GM23338 (cell line): ENCODE measurements around the gene CHRNA10. TPM values are rescaled to one million over a fixed set of nuclear protein-coding genes. Genes with fewer than 3 reads are reported as not detected.

Experiments used
- ATAC-seq: fragments of 200-7000 bp; cut with Tn5 transposase; 3 replicates; pipeline ENCODE4 v1.9.1; 2020
- DNase-seq: peaks from one replicate; pipeline ENCODE4 v3.0.0-alpha.2; 2015; ENCODE audit warnings: low spot score
- H2AFZ ChIP-seq: fragments of 200-600 bp; sonication (generic); 2 replicates; pipeline ENCODE4 v1.8.0; 2016; ENCODE audit warnings: antibody characterized with exemption, mild to moderate bottlenecking, moderate library complexity
- H3F3A ChIP-seq: fragments of 200-600 bp; sonication (generic); replicated peaks from 2 replicates; pipeline ENCODE4 v1.8.0; 2017; ENCODE audit warnings: antibody characterized with exemption, mixed run types, low read depth
- H3K27ac ChIP-seq: fragments of 200-600 bp; sonication (generic); 2 replicates; pipeline ENCODE4 v1.6.1; 2016; ENCODE audit warnings: low read depth
- H3K27me3 ChIP-seq: fragments of 200-600 bp; sonication (generic); 2 replicates; pipeline ENCODE4 v1.8.0; 2016; ENCODE audit warnings: mild to moderate bottlenecking, mixed run types, moderate library complexity; ENCODE audit not compliant: insufficient read depth
- H3K36me3 ChIP-seq: fragments of 200-600 bp; sonication (generic); 2 replicates; pipeline ENCODE4 v1.8.0; 2016; ENCODE audit warnings: mild to moderate bottlenecking; ENCODE audit not compliant: insufficient read depth
- H3K4me1 ChIP-seq: fragments of 200-600 bp; sonication (generic); 2 replicates; pipeline ENCODE4 v1.8.0; 2016; ENCODE audit warnings: mild to moderate bottlenecking, moderate library complexity; ENCODE audit not compliant: insufficient read depth
- H3K4me2 ChIP-seq: fragments of 200-600 bp; sonication (generic); 2 replicates; pipeline ENCODE4 v1.7.1; 2017; ENCODE audit warnings: mixed run types
- H3K4me3 ChIP-seq: fragments of 200-600 bp; sonication (generic); 2 replicates; pipeline ENCODE4 v1.6.1; 2016; ENCODE audit warnings: mixed run types
- H3K79me2 ChIP-seq: fragments of 200-600 bp; sonication (generic); replicated peaks from 2 replicates; pipeline ENCODE4 v1.8.0; 2017; ENCODE audit warnings: mild to moderate bottlenecking; ENCODE audit not compliant: insufficient read depth
- H3K9me2 ChIP-seq: fragments of 200-600 bp; sonication (generic); 2 replicates; pipeline ENCODE4 v1.8.0; 2017; ENCODE audit not compliant: insufficient read depth
- H4K20me1 ChIP-seq: fragments of 200-600 bp; sonication (generic); replicated peaks from 2 replicates; pipeline ENCODE4 v1.8.0; 2017; ENCODE audit warnings: mild to moderate bottlenecking; ENCODE audit not compliant: insufficient read depth
- H3K27ac Mint-ChIP-seq: 2 replicates; pipeline ENCODE4 v1.8.0; 2020; ENCODE audit warnings: inconsistent platforms, mild to moderate bottlenecking, moderate library complexity, mixed read lengths
- H3K27me3 Mint-ChIP-seq: 3 replicates; pipeline ENCODE4 v1.8.0; 2022; ENCODE audit warnings: low read depth, mild to moderate bottlenecking, moderate library complexity, mixed read lengths, inconsistent platforms; ENCODE audit not compliant: insufficient read depth, poor library complexity
- H3K36me3 Mint-ChIP-seq: 3 replicates; pipeline ENCODE4 v1.8.0; 2021; ENCODE audit warnings: low read depth, mild to moderate bottlenecking, inconsistent platforms, moderate library complexity, mixed read lengths
- H3K4me1 Mint-ChIP-seq: 3 replicates; pipeline ENCODE4 v1.8.0; 2020; ENCODE audit warnings: mild to moderate bottlenecking, inconsistent platforms, mixed read lengths
- H3K4me3 Mint-ChIP-seq: 3 replicates; pipeline ENCODE4 v1.8.0; 2021; ENCODE audit warnings: moderate library complexity, mild to moderate bottlenecking, inconsistent platforms, mixed read lengths
- H3K9me3 Mint-ChIP-seq: 3 replicates; pipeline ENCODE4 v1.8.0; 2020; ENCODE audit warnings: moderate library complexity, mild to moderate bottlenecking, inconsistent platforms, mixed read lengths
- CREB1 ChIP-seq: fragments of 250-450 bp; sonication (Bioruptor Pico); IDR thresholded peaks from 2 replicates; pipeline ENCODE4 v1.5.0; 2020; ENCODE audit warnings: low read depth, mild to moderate bottlenecking, moderate library complexity
- CTCF ChIP-seq, 2 experiments: fragments of 200-600 bp in 1 of 2; sonication (generic) in 1 of 2; conservative IDR thresholded peaks; 2 replicates each; pipeline versions ENCODE4 v1.5.1 to v1.6.1; 2016 to 2017; ENCODE audit warnings: antibody characterized with exemption in 2 of 2, low read depth in 2 of 2, mild to moderate bottlenecking in 2 of 2, moderate library complexity in 1 of 2
- EZH2phosphoT487 ChIP-seq: fragments of 200-600 bp; sonication (generic); IDR thresholded peaks from one replicate; pipeline ENCODE4 v1.8.1; 2018; ENCODE audit warnings: antibody characterized with exemption; ENCODE audit not compliant: unreplicated experiment
- polyA plus RNA-seq: library from polyadenylated mRNA; unstranded; fragments of >200 nt; fragmentation: Nextera tagmentation; extraction: Ambion mirVana; gene quantifications from 2 replicates; pipeline ENCODE4 v1.2.1, GENCODE V29; 2016
- total RNA-seq: library from RNA; depleted of rRNA; stranded (reverse); fragments of >200 nt; shearing (Covaris generic); gene quantifications from 2 replicates; pipeline ENCODE4 v1.2.3, GENCODE V29; 2014
- TF ChIP-seq, protein P1 (sequence below): IDR thresholded peaks from 2 replicates; pipeline ENCODE4 v1.6.1; 2016; ENCODE audit warnings: antibody characterized with exemption
- TF ChIP-seq, protein P2 (sequence below): IDR thresholded peaks from one replicate; pipeline ENCODE4 v1.6.1; 2018; ENCODE audit warnings: antibody characterized with exemption; ENCODE audit not compliant: unreplicated experiment

CHRNA10 gene
- total and polyA plus RNA-seq, 2 experiments from 2014 or later: 0.45 to 1.5 TPM

DNA sequence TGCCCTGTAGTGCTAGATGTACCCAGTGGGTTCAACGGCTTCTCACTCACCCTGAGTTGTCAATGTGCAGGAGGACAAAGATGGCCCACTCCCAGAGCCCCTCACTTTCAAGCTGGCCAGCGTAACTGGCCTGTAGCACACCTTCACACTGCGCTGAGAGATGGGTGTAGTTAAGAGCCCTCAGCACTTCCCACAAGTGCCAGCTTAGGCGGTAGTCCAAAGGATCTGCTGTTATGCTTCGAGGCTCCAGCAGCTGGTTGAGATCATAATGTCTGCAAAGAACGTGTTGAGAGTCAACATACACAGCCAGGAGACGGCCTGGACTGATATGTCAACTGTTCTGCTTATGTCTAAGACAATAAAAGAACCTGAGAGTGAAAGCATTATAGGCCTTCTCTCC is 14.7 kb upstream of the CHRNA10 start (continued):
- TF ChIP-seq, protein P1, sequence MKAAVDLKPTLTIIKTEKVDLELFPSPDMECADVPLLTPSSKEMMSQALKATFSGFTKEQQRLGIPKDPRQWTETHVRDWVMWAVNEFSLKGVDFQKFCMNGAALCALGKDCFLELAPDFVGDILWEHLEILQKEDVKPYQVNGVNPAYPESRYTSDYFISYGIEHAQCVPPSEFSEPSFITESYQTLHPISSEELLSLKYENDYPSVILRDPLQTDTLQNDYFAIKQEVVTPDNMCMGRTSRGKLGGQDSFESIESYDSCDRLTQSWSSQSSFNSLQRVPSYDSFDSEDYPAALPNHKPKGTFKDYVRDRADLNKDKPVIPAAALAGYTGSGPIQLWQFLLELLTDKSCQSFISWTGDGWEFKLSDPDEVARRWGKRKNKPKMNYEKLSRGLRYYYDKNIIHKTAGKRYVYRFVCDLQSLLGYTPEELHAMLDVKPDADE: no peak
- TF ChIP-seq EZH2phosphoT487 (no peak), CREB1 (no peak), CTCF (conservative IDR thresholded peaks at IDR 0.05; ENCODE audit: low read depth in 2 of 2) (no peak)

DNA sequence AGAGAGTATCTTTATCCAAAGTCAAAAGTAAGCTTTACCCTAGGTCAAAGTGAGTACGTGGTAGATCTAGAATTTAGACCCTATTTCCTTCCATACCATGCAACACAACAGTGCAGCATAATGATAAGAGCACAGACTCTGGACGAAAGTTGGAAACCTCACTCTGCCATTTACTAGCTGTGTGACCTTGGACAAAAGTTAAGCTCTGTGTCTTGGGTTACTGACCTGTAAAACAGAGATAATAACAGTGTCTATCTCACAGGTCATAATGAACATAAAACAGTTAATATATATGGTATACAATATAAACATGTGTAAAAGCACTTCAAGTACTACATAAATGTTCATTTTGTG is 13.6 kb upstream of the CHRNA10 start:
- TF ChIP-seq CTCF (conservative IDR thresholded peaks at IDR 0.05; ENCODE audit: low read depth in 2 of 2): no peak
- TF ChIP-seq, protein P2, sequence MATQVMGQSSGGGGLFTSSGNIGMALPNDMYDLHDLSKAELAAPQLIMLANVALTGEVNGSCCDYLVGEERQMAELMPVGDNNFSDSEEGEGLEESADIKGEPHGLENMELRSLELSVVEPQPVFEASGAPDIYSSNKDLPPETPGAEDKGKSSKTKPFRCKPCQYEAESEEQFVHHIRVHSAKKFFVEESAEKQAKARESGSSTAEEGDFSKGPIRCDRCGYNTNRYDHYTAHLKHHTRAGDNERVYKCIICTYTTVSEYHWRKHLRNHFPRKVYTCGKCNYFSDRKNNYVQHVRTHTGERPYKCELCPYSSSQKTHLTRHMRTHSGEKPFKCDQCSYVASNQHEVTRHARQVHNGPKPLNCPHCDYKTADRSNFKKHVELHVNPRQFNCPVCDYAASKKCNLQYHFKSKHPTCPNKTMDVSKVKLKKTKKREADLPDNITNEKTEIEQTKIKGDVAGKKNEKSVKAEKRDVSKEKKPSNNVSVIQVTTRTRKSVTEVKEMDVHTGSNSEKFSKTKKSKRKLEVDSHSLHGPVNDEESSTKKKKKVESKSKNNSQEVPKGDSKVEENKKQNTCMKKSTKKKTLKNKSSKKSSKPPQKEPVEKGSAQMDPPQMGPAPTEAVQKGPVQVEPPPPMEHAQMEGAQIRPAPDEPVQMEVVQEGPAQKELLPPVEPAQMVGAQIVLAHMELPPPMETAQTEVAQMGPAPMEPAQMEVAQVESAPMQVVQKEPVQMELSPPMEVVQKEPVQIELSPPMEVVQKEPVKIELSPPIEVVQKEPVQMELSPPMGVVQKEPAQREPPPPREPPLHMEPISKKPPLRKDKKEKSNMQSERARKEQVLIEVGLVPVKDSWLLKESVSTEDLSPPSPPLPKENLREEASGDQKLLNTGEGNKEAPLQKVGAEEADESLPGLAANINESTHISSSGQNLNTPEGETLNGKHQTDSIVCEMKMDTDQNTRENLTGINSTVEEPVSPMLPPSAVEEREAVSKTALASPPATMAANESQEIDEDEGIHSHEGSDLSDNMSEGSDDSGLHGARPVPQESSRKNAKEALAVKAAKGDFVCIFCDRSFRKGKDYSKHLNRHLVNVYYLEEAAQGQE: no peak
- ATAC-seq (no peak), DNase-seq (no peak)
- Histone ChIP-seq H3K36me3 (peaks cover 73% of the 10 kb centered on the region), H3K27me3 (no peaks in the 10 kb centered on the region), H3K79me2 (no peaks in the 10 kb centered on the region), H3K27ac (no peak overlapping the region), H3F3A (0 out of 2 replicates have a peak, but pooled peaks cover 4% of the 10 kb centered on the region), H4K20me1 (peaks cover 18% of the 10 kb centered on the region; the same call in 1 of the 2 replicates), H2AFZ (no peak overlapping the region), H3K4me1 (no peaks in the 10 kb centered on the region), H3K4me2 (no peak overlapping the region), H3K9me2 (no peaks in the 10 kb centered on the region), H3K4me3 (no peak overlapping the region)
- Mint-ChIP-seq H3K4me1 (no peaks in the 10 kb centered on the region), H3K27ac (no peak overlapping the region), H3K36me3 (peaks cover 76% of the 10 kb centered on the region), H3K4me3 (no peak overlapping the region), H3K9me3 (no peaks in the 10 kb centered on the region), H3K27me3 (peaks cover 2% of the 10 kb centered on the region)
